Neuronal stem cell (in vitro differentiated cells): ENCODE measurements around the gene ZNF148.

Source experiments
- DNase-seq: peaks from one replicate; pipeline ENCODE4 v3.0.0-alpha.2; 2013; ENCODE audit warnings: low spot score
- H2AFZ ChIP-seq: one replicate; pipeline ENCODE4 v1.6.1; 2013; ENCODE audit warnings: mild to moderate bottlenecking, low read length, inconsistent platforms
- H2AK5ac ChIP-seq: 2 replicates; pipeline ENCODE4 v1.6.1; 2013; ENCODE audit warnings: low read depth, mild to moderate bottlenecking, inconsistent platforms, low read length, moderate library complexity, mixed read lengths
- H2BK120ac ChIP-seq: 2 replicates; pipeline ENCODE4 v1.6.1; 2013; ENCODE audit warnings: low read depth, mild to moderate bottlenecking, inconsistent platforms, low read length, moderate library complexity, mixed read lengths
- H2BK12ac ChIP-seq: one replicate; pipeline ENCODE4 v1.6.1; 2013; ENCODE audit warnings: low read length, inconsistent platforms
- H2BK15ac ChIP-seq: 2 replicates; pipeline ENCODE4 v1.6.1; 2013; ENCODE audit warnings: mild to moderate bottlenecking, low read length, inconsistent platforms, mixed read lengths
- H2BK5ac ChIP-seq: one replicate; pipeline ENCODE4 v1.6.1; 2013; ENCODE audit warnings: inconsistent platforms, mild to moderate bottlenecking, low read length, moderate library complexity
- H3K14ac ChIP-seq: one replicate; pipeline ENCODE4 v1.6.1; 2013; ENCODE audit warnings: low read length, inconsistent platforms
- H3K18ac ChIP-seq: 2 replicates; pipeline ENCODE4 v1.6.1; 2013; ENCODE audit warnings: low read length, inconsistent platforms
- H3K23ac ChIP-seq: 2 replicates; pipeline ENCODE4 v1.6.1; 2013; ENCODE audit warnings: low read depth, mild to moderate bottlenecking, mixed read lengths, low read length, inconsistent platforms; ENCODE audit not compliant: poor library complexity
- H3K27ac ChIP-seq: replicated peaks from 3 replicates; pipeline ENCODE4 v1.5.1; 2013; ENCODE audit warnings: low read length, inconsistent platforms
- H3K27me3 ChIP-seq, 3 experiments: 2 replicates each; pipeline ENCODE4 v1.6.1; 2013; ENCODE audit warnings: low read length in 3 of 3, mild to moderate bottlenecking in 2 of 3, inconsistent platforms in 1 of 3, low read depth in 1 of 3, mixed read lengths in 1 of 3, moderate library complexity in 1 of 3; ENCODE audit not compliant: control insufficient read depth in 3 of 3, insufficient read depth in 3 of 3
- H3K36me3 ChIP-seq, 2 donors: replicated peaks in 1 of 2; 2 replicates each; pipeline ENCODE4 v1.6.1; 2013; ENCODE audit warnings: low read length in 2 of 2; ENCODE audit not compliant: control insufficient read depth in 2 of 2, insufficient read depth in 2 of 2
- H3K4ac ChIP-seq: 2 replicates; pipeline ENCODE4 v1.6.1; 2013; ENCODE audit warnings: inconsistent platforms, mild to moderate bottlenecking, low read length, moderate library complexity
- H3K4me1 ChIP-seq, 2 donors: 1 replicate in 1 of 2; 2 replicates in 1 of 2; pipeline ENCODE4 v1.6.1; 2013; ENCODE audit warnings: low read length in 2 of 2, low read depth in 1 of 2; ENCODE audit not compliant: control insufficient read depth in 2 of 2, insufficient read depth in 1 of 2
- H3K4me2 ChIP-seq: one replicate; pipeline ENCODE4 v1.6.1; 2013; ENCODE audit warnings: mild to moderate bottlenecking, low read length, inconsistent platforms; ENCODE audit not compliant: insufficient read depth, poor library complexity, severe bottlenecking
- H3K4me3 ChIP-seq, 2 donors: 2 replicates each; pipeline ENCODE4 v1.5.1; 2013; ENCODE audit warnings: low read length in 2 of 2, mild to moderate bottlenecking in 2 of 2, inconsistent platforms in 1 of 2, moderate library complexity in 1 of 2
- H3K79me1 ChIP-seq: one replicate; pipeline ENCODE4 v1.6.1; 2013; ENCODE audit warnings: low read depth, mild to moderate bottlenecking, inconsistent platforms, low read length, moderate library complexity
- H3K9ac ChIP-seq: one replicate; pipeline ENCODE4 v1.6.1; 2013; ENCODE audit warnings: mild to moderate bottlenecking, low read depth, low read length, inconsistent platforms; ENCODE audit not compliant: poor library complexity
- H3K9me3 ChIP-seq, 2 donors: replicated peaks in 1 of 2; 2 replicates each; pipeline versions ENCODE3 to v1.6.1; 2013; ENCODE audit warnings: low read length in 2 of 2, mild to moderate bottlenecking in 2 of 2, inconsistent platforms in 1 of 2, low read depth in 1 of 2, mixed read lengths in 1 of 2, moderate library complexity in 1 of 2; ENCODE audit not compliant: control insufficient read depth in 2 of 2, insufficient read depth in 1 of 2
- H4K8ac ChIP-seq: one replicate; pipeline ENCODE4 v1.6.1; 2013; ENCODE audit warnings: low read depth, mild to moderate bottlenecking, inconsistent platforms, low read length, moderate library complexity
- H4K91ac ChIP-seq: one replicate; pipeline ENCODE4 v1.6.1; 2013; ENCODE audit warnings: low read length, low read depth, mild to moderate bottlenecking, inconsistent platforms; ENCODE audit not compliant: poor library complexity
- WGBS, 2 donors: extraction: QIAGEN DNeasy Blood & Tissue Kit; methylation state at CpG; one replicate each; pipeline ENCODE4 v1.1.7; 2013; ENCODE audit warnings: missing lambda C conversion rate in 2 of 2, mixed read lengths in 1 of 2; ENCODE audit not compliant: insufficient read length in 2 of 2, insufficient replicate concordance in 1 of 2; ENCODE audit errors: extremely low coverage in 2 of 2; 5-methylcytosine and 5-hydroxymethylcytosine counted together

The ZNF148 gene

GRCh38 chr3:125256675-125257074 is 118.5 kb downstream of the ZNF148 start:
- H3K14ac ChIP-seq: no peak overlapping the region
- no peak overlapping the region for H2BK12ac ChIP-seq
- H3K9me3 ChIP-seq: peaks cover 0 to 17% of the 10 kb centered on the region in 2 donors
- no peak overlapping the region for H3K27ac ChIP-seq
- no peak overlapping the region for H2BK5ac ChIP-seq
- H2BK15ac ChIP-seq: no peak overlapping the region
- H2AK5ac ChIP-seq: no peak overlapping the region
- no peak overlapping the region for H3K18ac ChIP-seq
- no peaks in the 10 kb centered on the region for H3K4me1 ChIP-seq
- peaks cover 0 to 16% of the 10 kb centered on the region in 2 donors for H3K36me3 ChIP-seq
- H3K4me2 ChIP-seq: no peak overlapping the region
- H3K4me3 ChIP-seq: no peak overlapping the region
- no peak for DNase-seq
- H3K79me1 ChIP-seq: no peaks in the 10 kb centered on the region
- H3K9ac ChIP-seq: no peak overlapping the region
- no peaks in the 10 kb centered on the region for H3K27me3 ChIP-seq
- H2AFZ ChIP-seq: no peak overlapping the region
- H3K23ac ChIP-seq: no peak overlapping the region
- H4K91ac ChIP-seq: no peak overlapping the region
- H2BK120ac ChIP-seq: no peak overlapping the region
- H4K8ac ChIP-seq: no peak overlapping the region
- H3K4ac ChIP-seq: no peak overlapping the region

- Histone ChIP-seq H3K27ac (no peak overlapping the region), H3K9me3 (peaks cover 0 to 4% of the 10 kb centered on the region in 2 donors)
- 100% methylated on average over 1 of the region's 2 CpGs; no CpG with 5 or more reads in 1 of the 2 donors for WGBS, 2 donors
These were observed 124.2 kb downstream of the ZNF148 start for GRCh38 chr3:125250973-125251372.

GRCh38 chr3:125246237-125246636 is 128.9 kb downstream of the ZNF148 start:
- Histone ChIP-seq H3K14ac (no peak overlapping the region), H2AK5ac (no peak overlapping the region), H2AFZ (no peak overlapping the region), H2BK120ac (no peak overlapping the region), H3K79me1 (no peaks in the 10 kb centered on the region), H3K27me3 (no peaks in the 10 kb centered on the region), H2BK15ac (no peak overlapping the region), H3K4ac (no peak overlapping the region), H3K4me1 (no peaks in the 10 kb centered on the region), H3K9me3 (no peaks in the 10 kb centered on the region), H3K23ac (no peak overlapping the region), H3K9ac (no peak overlapping the region), H2BK12ac (no peak overlapping the region), H3K27ac (no peak overlapping the region), H3K4me3 (no peak overlapping the region), H3K18ac (no peak overlapping the region), H2BK5ac (no peak overlapping the region), H4K8ac (no peak overlapping the region), H4K91ac (no peak overlapping the region), H3K36me3 (peaks cover 0 to 3% of the 10 kb centered on the region in 2 donors), H3K4me2 (no peak overlapping the region)
- no peak for DNase-seq
- WGBS, 2 donors: no CpG with 5 or more reads among the region's 1 CpG

More at GRCh38 chr3:125250973-125251372, 124.2 kb downstream of the ZNF148 start:
- Histone ChIP-seq H3K4me1 (no peaks in the 10 kb centered on the region), H2BK12ac (no peak overlapping the region), H2BK15ac (no peak overlapping the region), H3K4ac (no peak overlapping the region), H3K4me3 (no peak overlapping the region), H3K79me1 (no peaks in the 10 kb centered on the region), H4K91ac (no peak overlapping the region), H2AFZ (no peak overlapping the region), H4K8ac (no peak overlapping the region), H3K36me3 (peaks cover 0 to 4% of the 10 kb centered on the region in 2 donors), H2BK5ac (no peak overlapping the region), H2AK5ac (no peak overlapping the region), H3K23ac (no peak overlapping the region), H3K18ac (no peak overlapping the region), H3K9ac (no peak overlapping the region), H2BK120ac (no peak overlapping the region), H3K27me3 (no peaks in the 10 kb centered on the region), H3K4me2 (no peak overlapping the region), H3K14ac (no peak overlapping the region)
- no peak for DNase-seq

- Histone ChIP-seq H4K8ac (no peak overlapping the region), H2AK5ac (no peak overlapping the region), H2BK15ac (no peak overlapping the region), H3K18ac (no peak overlapping the region), H3K4me1 (no peaks in the 10 kb centered on the region), H3K14ac (no peak overlapping the region), H2BK120ac (no peak overlapping the region), H4K91ac (no peak overlapping the region), H3K27ac (no peak overlapping the region), H3K4ac (no peak overlapping the region), H3K4me2 (no peak overlapping the region), H3K27me3 (no peaks in the 10 kb centered on the region), H2AFZ (no peak overlapping the region), H3K4me3 (no peak overlapping the region), H3K23ac (no peak overlapping the region), H3K79me1 (no peaks in the 10 kb centered on the region), H2BK12ac (no peak overlapping the region), H3K36me3 (peaks cover 0 to 6% of the 10 kb centered on the region in 2 donors), H2BK5ac (no peak overlapping the region), H3K9ac (no peak overlapping the region), H3K9me3 (no peaks in the 10 kb centered on the region)
- DNase-seq: no peak
These were observed 129.6 kb downstream of the ZNF148 start for GRCh38 chr3:125245521-125245920.
